Smooth muscle cell (in vitro differentiated cells): ENCODE results near the gene RASGRP4. TPM values are rescaled to one million over a fixed set of nuclear protein-coding genes. Genes with fewer than 3 reads are reported as not detected.
"Not testable (repeated sequence)": the region's sequence is repeated elsewhere in the genome, so short reads cannot be mapped to it uniquely, and the experiment has no call there.

Source experiments
- DNase-seq: peaks from one replicate; lab custom pipeline; 2025; ENCODE audit not compliant: unreplicated experiment; lab: John Stamatoyannopoulos, UW
- H2AFZ ChIP-seq: fragments of 200-600 bp; sonication (generic); 2 replicates; pipeline ENCODE4 v1.6.0; 2016; ENCODE audit warnings: antibody characterized with exemption, low read depth, mild to moderate bottlenecking
- H3F3A ChIP-seq: fragments of 200-600 bp; sonication (generic); 2 replicates; pipeline ENCODE4 v1.6.0; 2017; ENCODE audit warnings: antibody characterized with exemption, low read depth
- H3K27ac ChIP-seq: fragments of 200-600 bp; sonication (generic); 2 replicates; pipeline ENCODE4 v1.5.1; 2016; ENCODE audit warnings: low read depth, mild to moderate bottlenecking
- H3K27me3 ChIP-seq: fragments of 200-600 bp; sonication (generic); 2 replicates; pipeline ENCODE4 v1.6.1; 2016; ENCODE audit warnings: low read depth, mild to moderate bottlenecking
- H3K36me3 ChIP-seq: fragments of 200-600 bp; sonication (generic); 2 replicates; pipeline ENCODE4 v1.5.1; 2016; ENCODE audit warnings: low read depth
- H3K4me1 ChIP-seq: fragments of 200-600 bp; sonication (generic); 2 replicates; pipeline ENCODE4 v1.5.1; 2016; ENCODE audit warnings: low read depth
- H3K4me2 ChIP-seq: fragments of 200-600 bp; sonication (generic); 2 replicates; pipeline ENCODE4 v1.6.0; 2016; ENCODE audit warnings: mild to moderate bottlenecking
- H3K4me3 ChIP-seq: fragments of 200-600 bp; sonication (generic); 2 replicates; pipeline ENCODE4 v1.5.1; 2016; ENCODE audit warnings: mild to moderate bottlenecking
- H3K79me2 ChIP-seq: fragments of 200-600 bp; sonication (generic); 2 replicates; pipeline ENCODE4 v1.6.0; 2016; ENCODE audit warnings: low read depth, mild to moderate bottlenecking
- H3K9ac ChIP-seq: fragments of 200-600 bp; sonication (generic); 2 replicates; pipeline ENCODE4 v1.6.0; 2016; ENCODE audit warnings: low read depth
- H3K9me3 ChIP-seq: fragments of 200-600 bp; sonication (generic); replicated peaks from 2 replicates; pipeline ENCODE4 v1.5.1; 2016; ENCODE audit warnings: low read depth
- H4K20me1 ChIP-seq: fragments of 200-600 bp; sonication (generic); 2 replicates; pipeline ENCODE4 v1.6.0; 2016; ENCODE audit warnings: low read depth
- WGBS: methylation state at CpG from one replicate; pipeline ENCODE4 v1.1.7; 2016; ENCODE audit warnings: low lambda C conversion rate; 5-methylcytosine and 5-hydroxymethylcytosine counted together
- polyA plus RNA-seq: library from polyadenylated mRNA; unstranded; fragments of >200 nt; fragmentation: Nextera tagmentation; extraction: Ambion mirVana; gene quantifications from 2 replicates; pipeline ENCODE4 v1.2.1, GENCODE V29; 2016
- total RNA-seq: library from RNA; depleted of rRNA; stranded (reverse); fragments of >200 nt; gene quantifications from 2 replicates; pipeline ENCODE4 v1.2.3, GENCODE V29; 2014
- TF ChIP-seq, protein P1 (sequence below): fragments of 200-600 bp; sonication (generic); IDR thresholded peaks from 2 replicates; pipeline ENCODE4 v1.5.1; 2017; ENCODE audit warnings: borderline replicate concordance, mild to moderate bottlenecking, antibody characterized with exemption; ENCODE audit not compliant: insufficient read depth, poor library complexity, severe bottlenecking

RASGRP4 gene, protein sequence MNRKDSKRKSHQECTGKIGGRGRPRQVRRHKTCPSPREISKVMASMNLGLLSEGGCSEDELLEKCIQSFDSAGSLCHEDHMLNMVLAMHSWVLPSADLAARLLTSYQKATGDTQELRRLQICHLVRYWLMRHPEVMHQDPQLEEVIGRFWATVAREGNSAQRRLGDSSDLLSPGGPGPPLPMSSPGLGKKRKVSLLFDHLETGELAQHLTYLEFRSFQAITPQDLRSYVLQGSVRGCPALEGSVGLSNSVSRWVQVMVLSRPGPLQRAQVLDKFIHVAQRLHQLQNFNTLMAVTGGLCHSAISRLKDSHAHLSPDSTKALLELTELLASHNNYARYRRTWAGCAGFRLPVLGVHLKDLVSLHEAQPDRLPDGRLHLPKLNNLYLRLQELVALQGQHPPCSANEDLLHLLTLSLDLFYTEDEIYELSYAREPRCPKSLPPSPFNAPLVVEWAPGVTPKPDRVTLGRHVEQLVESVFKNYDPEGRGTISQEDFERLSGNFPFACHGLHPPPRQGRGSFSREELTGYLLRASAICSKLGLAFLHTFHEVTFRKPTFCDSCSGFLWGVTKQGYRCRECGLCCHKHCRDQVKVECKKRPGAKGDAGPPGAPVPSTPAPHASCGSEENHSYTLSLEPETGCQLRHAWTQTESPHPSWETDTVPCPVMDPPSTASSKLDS
- not detected in 2 replicates for total RNA-seq
- polyA plus RNA-seq, result not detected in 2 replicates

DNA sequence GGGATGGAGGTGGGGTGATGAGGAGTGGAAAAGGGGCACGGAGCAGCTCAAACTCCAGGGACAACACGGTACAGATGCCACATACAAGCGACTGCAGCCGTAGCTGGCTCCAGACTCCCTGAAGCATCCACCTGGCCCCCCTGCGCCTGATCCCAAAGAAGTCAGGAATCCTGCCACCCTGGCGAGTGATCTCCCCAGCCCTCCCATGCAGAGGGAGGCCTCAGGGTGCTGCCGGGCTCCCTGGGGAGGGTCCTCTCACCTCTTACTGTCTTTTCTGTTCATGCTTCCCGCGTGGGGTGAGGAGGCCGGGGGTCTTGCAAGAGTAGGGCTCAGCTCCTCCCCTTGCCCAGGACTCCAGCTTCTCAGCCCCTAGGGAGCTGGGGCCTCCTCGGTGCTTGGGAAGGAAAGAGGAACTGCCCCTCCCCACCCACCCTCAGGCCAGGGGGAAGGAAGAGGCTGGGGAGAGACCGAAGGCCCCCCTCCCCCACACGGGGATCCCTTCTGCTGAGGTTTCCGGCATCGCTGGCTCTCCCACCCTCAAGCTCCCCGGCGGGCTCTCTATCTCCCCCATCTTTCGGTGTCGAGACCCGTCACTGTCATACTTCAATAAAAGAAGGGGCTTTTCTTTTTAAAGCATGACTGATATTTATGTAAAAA is at the start of gene RASGRP4:
RASGRP4 (minus strand) TSS at position 410 of the 657 bp plus-strand sequence; CDS start at position 282, 128 bp downstream.
- DNase-seq, result no peak
- 58% methylated on average over 16 of the region's 20 CpGs for WGBS
- H3K9ac ChIP-seq, result no peak within 1 kb of the TSS

DNA sequence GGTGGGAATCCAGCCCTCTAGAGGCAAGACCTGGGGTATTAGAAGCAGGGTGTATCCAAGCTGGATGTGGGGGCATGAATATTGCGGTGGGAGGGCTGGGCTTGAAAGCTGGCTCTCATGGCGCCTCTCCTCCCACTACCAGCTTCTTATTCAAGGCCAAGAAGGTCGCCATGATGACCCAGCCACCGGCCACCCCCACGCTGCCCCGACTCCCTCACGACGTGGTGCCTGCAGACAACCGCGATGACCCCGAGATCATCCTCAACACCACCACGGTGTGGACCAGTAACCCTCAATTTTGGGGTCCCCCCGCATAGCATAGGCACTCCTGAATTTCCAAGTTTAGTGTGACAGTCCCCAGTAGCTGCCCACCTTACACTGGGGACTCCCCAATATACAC is 49.2 kb upstream of the RASGRP4 start:
- H4K20me1 ChIP-seq, result no peaks in the 10 kb centered on the region
- H3F3A ChIP-seq, result no peaks in the 10 kb centered on the region
- no peak overlapping the region for H3K4me2 ChIP-seq
- H3K9ac ChIP-seq, result no peak overlapping the region
- no peaks in the 10 kb centered on the region for H3K79me2 ChIP-seq
- H3K27ac ChIP-seq, result no peak overlapping the region
- TF ChIP-seq, protein P1, sequence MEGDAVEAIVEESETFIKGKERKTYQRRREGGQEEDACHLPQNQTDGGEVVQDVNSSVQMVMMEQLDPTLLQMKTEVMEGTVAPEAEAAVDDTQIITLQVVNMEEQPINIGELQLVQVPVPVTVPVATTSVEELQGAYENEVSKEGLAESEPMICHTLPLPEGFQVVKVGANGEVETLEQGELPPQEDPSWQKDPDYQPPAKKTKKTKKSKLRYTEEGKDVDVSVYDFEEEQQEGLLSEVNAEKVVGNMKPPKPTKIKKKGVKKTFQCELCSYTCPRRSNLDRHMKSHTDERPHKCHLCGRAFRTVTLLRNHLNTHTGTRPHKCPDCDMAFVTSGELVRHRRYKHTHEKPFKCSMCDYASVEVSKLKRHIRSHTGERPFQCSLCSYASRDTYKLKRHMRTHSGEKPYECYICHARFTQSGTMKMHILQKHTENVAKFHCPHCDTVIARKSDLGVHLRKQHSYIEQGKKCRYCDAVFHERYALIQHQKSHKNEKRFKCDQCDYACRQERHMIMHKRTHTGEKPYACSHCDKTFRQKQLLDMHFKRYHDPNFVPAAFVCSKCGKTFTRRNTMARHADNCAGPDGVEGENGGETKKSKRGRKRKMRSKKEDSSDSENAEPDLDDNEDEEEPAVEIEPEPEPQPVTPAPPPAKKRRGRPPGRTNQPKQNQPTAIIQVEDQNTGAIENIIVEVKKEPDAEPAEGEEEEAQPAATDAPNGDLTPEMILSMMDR, result no peak
- WGBS, result 93% methylated on average over 13 of the region's 13 CpGs
- no peaks in the 10 kb centered on the region for H3K27me3 ChIP-seq
- H3K4me3 ChIP-seq, result no peak overlapping the region
- no peaks in the 10 kb centered on the region for H3K4me1 ChIP-seq
- H3K36me3 ChIP-seq, result no peaks in the 10 kb centered on the region
- H2AFZ ChIP-seq, result no peak overlapping the region
- no peaks in the 10 kb centered on the region for H3K9me3 ChIP-seq
- DNase-seq, result no peak

More for the DNA sequence above, at the start of gene RASGRP4:
- H3K27ac ChIP-seq, result no peak within 1 kb of the TSS
- no peaks in the 10 kb centered on the region for H3K4me1 ChIP-seq
- H3K4me3 ChIP-seq, result no peak within 1 kb of the TSS
- H3K79me2 ChIP-seq, result no peaks in the 10 kb centered on the region
- TF ChIP-seq, protein P1, result no peak
- no peaks in the 10 kb centered on the region for H3K9me3 ChIP-seq
- no peaks in the 10 kb centered on the region for H3K27me3 ChIP-seq
- H3K36me3 ChIP-seq, result no peaks in the 10 kb centered on the region
- no peak within 1 kb of the TSS for H2AFZ ChIP-seq
- no peak within 1 kb of the TSS for H3K4me2 ChIP-seq
- H4K20me1 ChIP-seq, result no peaks in the 10 kb centered on the region
- H3F3A ChIP-seq, result no peaks in the 10 kb centered on the region

DNA sequence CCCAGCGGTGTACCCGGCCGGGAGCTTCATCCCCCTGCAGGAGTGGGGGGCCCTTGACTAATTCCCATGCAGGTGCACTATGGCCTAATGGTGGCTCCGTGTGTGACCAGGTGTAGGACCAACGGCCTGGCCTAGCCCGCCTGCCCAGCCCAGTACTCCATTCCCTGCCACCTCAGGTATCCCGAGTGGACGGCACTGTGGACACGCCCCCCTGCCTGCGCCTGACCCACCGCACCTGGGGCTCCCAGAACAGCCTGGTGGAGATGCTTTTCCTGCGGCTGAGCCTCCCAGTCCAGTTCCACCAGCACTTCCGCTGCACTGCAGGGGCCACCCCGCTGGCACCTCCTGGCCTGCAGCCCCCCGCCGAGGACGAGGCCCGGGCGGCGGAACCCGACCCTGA is 47.2 kb upstream of the RASGRP4 start:
- H3K9me3 ChIP-seq, result no peaks in the 10 kb centered on the region
- no peaks in the 10 kb centered on the region for H3K79me2 ChIP-seq
- H3K4me3 ChIP-seq, result no peak overlapping the region
- no peaks in the 10 kb centered on the region for H3K27me3 ChIP-seq
- H2AFZ ChIP-seq, result no peak overlapping the region
- TF ChIP-seq, protein P1, result no peak
- DNase-seq, result no peak
- WGBS, result 91% methylated on average over 20 of the region's 21 CpGs
- no peaks in the 10 kb centered on the region for H3F3A ChIP-seq
- H3K36me3 ChIP-seq, result no peaks in the 10 kb centered on the region
- no peaks in the 10 kb centered on the region for H3K4me1 ChIP-seq
- H3K27ac ChIP-seq, result no peak overlapping the region
- no peak overlapping the region for H3K4me2 ChIP-seq
- no peak overlapping the region for H3K9ac ChIP-seq
- no peaks in the 10 kb centered on the region for H4K20me1 ChIP-seq

DNA sequence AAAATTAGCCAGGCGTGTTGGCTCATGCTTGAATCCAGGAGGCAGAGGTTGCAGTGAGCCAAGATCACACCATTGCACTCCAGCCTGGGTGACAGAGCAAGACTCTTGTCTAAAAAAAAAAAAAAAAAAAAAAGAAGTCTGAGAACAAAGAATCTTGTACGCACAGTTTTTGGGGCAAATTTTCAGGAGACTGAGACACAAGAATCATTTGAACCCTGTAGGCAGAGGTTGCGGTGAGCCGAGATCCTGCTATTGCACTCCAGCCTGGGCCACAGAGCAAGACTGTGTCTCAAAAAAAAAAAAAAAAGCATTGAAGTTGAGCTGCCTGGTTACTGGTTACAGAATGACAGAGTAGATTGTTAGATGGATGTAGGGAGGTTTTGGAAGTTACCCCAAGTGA is 46.7 kb upstream of the RASGRP4 start:
- not testable (repeated sequence) for H3K4me1 ChIP-seq

More for the DNA sequence above, 46.7 kb upstream of the RASGRP4 start:
- H3K4me3 ChIP-seq, H3K9me3 ChIP-seq, H3K27ac ChIP-seq, H4K20me1 ChIP-seq, H3K27me3 ChIP-seq, DNase-seq, H3K4me2 ChIP-seq, H3F3A ChIP-seq, H2AFZ ChIP-seq, H3K36me3 ChIP-seq, H3K9ac ChIP-seq, H3K79me2 ChIP-seq: not testable (repeated sequence)
- 90% methylated on average over 4 of the region's 4 CpGs for WGBS
